Activated CD8-positive, alpha-beta memory T cell treated with anti-CD3 and anti-CD28 coated beads for 4 hours (primary cell): ENCODE data around the gene SCAMP4.
A peak's percentile ranks its signal among the peaks of the same experiment; 100 is the strongest.
"Not testable (repeated sequence)": the region's sequence is repeated elsewhere in the genome, so short reads cannot be mapped to it uniquely, and the experiment has no call there.

ENCODE experiments used
- DNase-seq, 2 donors: peaks; one replicate each; pipeline ENCODE4 v3.0.0-alpha.2; 2020; ENCODE audit warnings: low read depth in 2 of 2

The SCAMP4 gene

GRCh38 chr19:1866693-1867348 is 38.4 kb upstream of the SCAMP4 start:
- DNase-seq: no peak

GRCh38 chr19:1867349-1867724 is 37.9 kb upstream of the SCAMP4 start:
- DNase-seq: no peak

- DNase-seq: no peak
Observed at GRCh38 chr19:1868971-1869370, 36.2 kb upstream of the SCAMP4 start.

- DNase-seq: no peak
Observed at GRCh38 chr19:1871140-1871597, 34.0 kb upstream of the SCAMP4 start.

- DNase-seq: no peak
Observed at GRCh38 chr19:1871630-1872029, 33.6 kb upstream of the SCAMP4 start.

- no peak for DNase-seq
Observed at GRCh38 chr19:1872807-1873523, 32.2 kb upstream of the SCAMP4 start.

- no peak for DNase-seq
Observed at GRCh38 chr19:1873524-1874473, 31.4 kb upstream of the SCAMP4 start.

- no peak for DNase-seq
Observed at GRCh38 chr19:1874554-1875185, 30.5 kb upstream of the SCAMP4 start.

- DNase-seq: not testable (repeated sequence)
Observed at GRCh38 chr19:1875265-1875645, 29.9 kb upstream of the SCAMP4 start.

GRCh38 chr19:1875646-1876495 is 29.3 kb upstream of the SCAMP4 start:
- DNase-seq: peak; percentile 69 to 72

GRCh38 chr19:1876496-1877279 is 28.5 kb upstream of the SCAMP4 start:
- DNase-seq: not testable (repeated sequence)

- DNase-seq: not testable (repeated sequence)
Observed at GRCh38 chr19:1877280-1877660, 27.9 kb upstream of the SCAMP4 start.

- DNase-seq: not testable (repeated sequence)
Observed at GRCh38 chr19:1878583-1878982, 26.6 kb upstream of the SCAMP4 start.

- DNase-seq: not testable (repeated sequence)
Observed at GRCh38 chr19:1879982-1880381, 25.2 kb upstream of the SCAMP4 start.

- no peak for DNase-seq
Observed at GRCh38 chr19:1880611-1881392, 24.4 kb upstream of the SCAMP4 start.

- not testable (repeated sequence) for DNase-seq
Observed at GRCh38 chr19:1881393-1882088, 23.7 kb upstream of the SCAMP4 start.

GRCh38 chr19:1882089-1882785 is 23.0 kb upstream of the SCAMP4 start:
- no peak for DNase-seq
